ENCODE results near the gene PRLR. TPM values are rescaled to one million over a fixed set of nuclear protein-coding genes. Genes with fewer than 3 reads are reported as not detected.
"Not testable (repeated sequence)": the region's sequence is repeated elsewhere in the genome, so short reads cannot be mapped to it uniquely, and the experiment has no call there.

PRLR gene
- total and polyA plus RNA-seq, 8 donors, result 0.61 to 16.6 (median 8.1) TPM

- intact Hi-C loops (cut with DNase I), result no loop called here
- Histone ChIP-seq H3K27me3 (no peaks in the 10 kb centered on the region), H3K9me3 (no peaks in the 10 kb centered on the region), H3K36me3 (no peaks in the 10 kb centered on the region), H3K27ac (no peak overlapping the region), H3K4me3 (no peak overlapping the region), H3K4me1 (no peaks in the 10 kb centered on the region)
- DNase-seq (no peak), FAIRE-seq (no peak), ATAC-seq (no peak)
- 81 to 94% methylated on average over 2 of the region's 2 CpGs for WGBS, 2 donors
- TF ChIP-seq CTCF (IDR thresholded peaks at IDR 0.05), result no peak
These were observed 191.4 kb downstream of the PRLR start for GRCh38 chr5:35038891-35039290.

DNA sequence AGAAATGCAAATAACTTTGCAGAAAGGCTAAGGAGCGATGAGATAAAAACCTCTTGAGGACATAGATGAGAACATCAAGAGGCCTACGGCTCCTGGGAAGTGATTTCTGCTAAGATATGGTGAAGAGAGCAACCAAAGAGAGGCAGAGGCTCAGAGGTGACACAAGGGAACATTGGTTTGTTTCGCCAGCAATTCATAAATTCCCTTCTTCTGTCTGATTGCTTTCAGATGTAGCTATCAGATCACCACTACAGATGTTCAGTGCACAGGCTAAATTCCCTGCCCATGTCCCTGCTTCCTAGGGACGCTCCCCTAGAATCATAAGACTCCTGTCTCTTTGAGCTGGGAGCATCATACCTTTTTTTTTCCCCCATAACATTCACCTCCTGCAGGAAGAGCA is 193.8 kb downstream of the PRLR start:
- no peaks in the 10 kb centered on the region for H3K9me3 ChIP-seq

GRCh38 chr5:35035929-35036328 is 194.4 kb downstream of the PRLR start:
- H3K27me3 ChIP-seq; H3K36me3 ChIP-seq; H3K4me3 ChIP-seq; H3K4me1 ChIP-seq; DNase-seq; H3K27ac ChIP-seq; FAIRE-seq; ATAC-seq; H3K9me3 ChIP-seq; intact Hi-C loops (cut with DNase I): not testable (repeated sequence)
- WGBS, 2 donors, result 63 to 77% methylated on average over 4 of the region's 4 CpGs

More for the DNA sequence above, 193.8 kb downstream of the PRLR start:
- no peak for TF ChIP-seq CTCF (IDR thresholded peaks at IDR 0.05)
- Histone ChIP-seq H3K27ac (no peak overlapping the region), H3K4me3 (no peak overlapping the region), H3K36me3 (no peaks in the 10 kb centered on the region), H3K4me1 (no peaks in the 10 kb centered on the region), H3K27me3 (no peaks in the 10 kb centered on the region)
- ATAC-seq (no peak), FAIRE-seq (no peak), DNase-seq (no peak)
- intact Hi-C loops (cut with DNase I), result no loop called here
- 77 to 78% methylated on average over 4 of the region's 4 CpGs for WGBS, 2 donors

GRCh38 chr5:35035271-35035670 is 195.0 kb downstream of the PRLR start:
- Histone ChIP-seq H3K27me3 (no peaks in the 10 kb centered on the region), H3K4me1 (no peaks in the 10 kb centered on the region), H3K36me3 (no peaks in the 10 kb centered on the region), H3K27ac (no peak overlapping the region), H3K9me3 (no peaks in the 10 kb centered on the region), H3K4me3 (no peak overlapping the region)
- no peak for TF ChIP-seq CTCF (IDR thresholded peaks at IDR 0.05)
- intact Hi-C loops (cut with DNase I), result no loop called here
- ATAC-seq (no peak), DNase-seq (no peak), FAIRE-seq (no peak)
- 73 to 80% methylated on average over 3 of the region's 3 CpGs for WGBS, 2 donors

- intact Hi-C loops (cut with DNase I), result no loop called here
- no peak for TF ChIP-seq CTCF (IDR thresholded peaks at IDR 0.05)
- DNase-seq (no peak), FAIRE-seq (no peak), ATAC-seq (no peak)
- Histone ChIP-seq H3K9me3 (no peaks in the 10 kb centered on the region), H3K27ac (no peak overlapping the region), H3K4me3 (no peak overlapping the region), H3K36me3 (no peaks in the 10 kb centered on the region), H3K27me3 (no peaks in the 10 kb centered on the region), H3K4me1 (no peaks in the 10 kb centered on the region)
- WGBS, 2 donors, result 67 to 77% methylated on average over 6 of the region's 6 CpGs
These were observed 197.9 kb downstream of the PRLR start for GRCh38 chr5:35032356-35032755.

GRCh38 chr5:35031276-35031675 is 199.0 kb downstream of the PRLR start:
- Histone ChIP-seq H3K4me1 (peaks cover 0 to 8% (median 8%) of the 10 kb centered on the region in 3 donors), H3K27me3 (no peaks in the 10 kb centered on the region), H3K36me3 (no peaks in the 10 kb centered on the region), H3K27ac (no peak overlapping the region), H3K9me3 (no peaks in the 10 kb centered on the region), H3K4me3 (no peak overlapping the region)
- WGBS, 2 donors, result 86 to 87% methylated on average over 5 of the region's 5 CpGs
- FAIRE-seq, result no peak
- TF ChIP-seq CTCF (IDR thresholded peaks at IDR 0.05), result no peak
- DNase-seq, result no peak
- intact Hi-C loops (cut with DNase I), result no loop called here
- no peak for ATAC-seq
